ENCODE measurements around the gene EYA3. TPM values are rescaled to one million over a fixed set of nuclear protein-coding genes. Genes with fewer than 3 reads are reported as not detected.

Gene EYA3
- total RNA-seq, 1 experiment from 2014 or later = 9.2 TPM

- no peak for DNase-seq (ENCODE audit: low spot score)
Measured at GRCh38 chr1:28071813-28072212, 16.6 kb downstream of the EYA3 start.

- no peak for DNase-seq (ENCODE audit: low spot score)
Measured at GRCh38 chr1:28070725-28071593, 17.5 kb downstream of the EYA3 start.

- DNase-seq (ENCODE audit: low spot score) = no peak
Measured at GRCh38 chr1:28067523-28068090, 20.8 kb downstream of the EYA3 start.

- DNase-seq (ENCODE audit: low spot score) = no peak
Measured at GRCh38 chr1:28066393-28067154, 21.8 kb downstream of the EYA3 start.

GRCh38 chr1:28064064-28064463 is 24.3 kb downstream of the EYA3 start:
- peak; percentile 19 for DNase-seq (ENCODE audit: low spot score)

GRCh38 chr1:28062806-28063205 is 25.6 kb downstream of the EYA3 start:
- no peak for DNase-seq (ENCODE audit: low spot score)

GRCh38 chr1:28058971-28059878 is 29.2 kb downstream of the EYA3 start:
- DNase-seq (ENCODE audit: low spot score) = no peak

- DNase-seq (ENCODE audit: low spot score) = no peak
Measured at GRCh38 chr1:28058168-28058567, 30.2 kb downstream of the EYA3 start.

- DNase-seq (ENCODE audit: low spot score) = no peak
Measured at GRCh38 chr1:28056129-28056925, 32.1 kb downstream of the EYA3 start.

- no peak for DNase-seq (ENCODE audit: low spot score)
Measured at GRCh38 chr1:28050776-28051175, 37.6 kb downstream of the EYA3 start.

- DNase-seq (ENCODE audit: low spot score) = peak; percentile 7
Measured at GRCh38 chr1:28046716-28047115, 41.7 kb downstream of the EYA3 start.

GRCh38 chr1:28045777-28046176 is 42.6 kb downstream of the EYA3 start:
- no peak for DNase-seq (ENCODE audit: low spot score)

GRCh38 chr1:28044399-28044798 is 44.0 kb downstream of the EYA3 start:
- DNase-seq (ENCODE audit: low spot score) = no peak

GRCh38 chr1:28039341-28039740 is 49.1 kb downstream of the EYA3 start:
- no peak for DNase-seq (ENCODE audit: low spot score)

GRCh38 chr1:28037946-28038345 is 50.5 kb downstream of the EYA3 start:
- DNase-seq (ENCODE audit: low spot score) = no peak

- no peak for DNase-seq (ENCODE audit: low spot score)
Measured at GRCh38 chr1:28037206-28037605, 51.2 kb downstream of the EYA3 start.

GRCh38 chr1:28036431-28036830 is 52.0 kb downstream of the EYA3 start:
- no peak for DNase-seq (ENCODE audit: low spot score)

- no peak for DNase-seq (ENCODE audit: low spot score)
Measured at GRCh38 chr1:28035420-28035819, 53.0 kb downstream of the EYA3 start.

GRCh38 chr1:28032281-28032680 is 56.1 kb downstream of the EYA3 start:
- DNase-seq (ENCODE audit: low spot score) = no peak

- DNase-seq (ENCODE audit: low spot score) = no peak
Measured at GRCh38 chr1:28031173-28031572, 57.2 kb downstream of the EYA3 start.
